C4-2B (cell line): ENCODE measurements around the gene ERICH2.

Source experiments
- CTCF ChIP-seq: fragments of 450-650 bp; conservative IDR thresholded peaks from 2 replicates; pipeline ENCODE4 v1.5.1; 2017; ENCODE audit warnings: mild to moderate bottlenecking
- ZFX ChIP-seq: fragments of 450-650 bp; IDR thresholded peaks from 2 replicates; pipeline ENCODE4 v1.6.1; 2017

- TF ChIP-seq CTCF (no peak), ZFX (no peak)
Observed at GRCh38 chr2:170827841-170828532, 57.8 kb downstream of the ERICH2 start.
